GM18858 (cell line): Measurements from ENCODE around the gene GM2A.

Source experiments
- ATAC-seq: cut with Tn5 transposase; IDR thresholded peaks from one replicate; pipeline ENCODE4 v1.9.1; 2021; ENCODE audit not compliant: unreplicated experiment

GM2A gene

GRCh38 chr5:151252762-151253604 is at the start of gene GM2A:
Gene GM2A (plus strand): TSS chr5:151253185. CDS start chr5:151253217, 32 bp downstream.
- ATAC-seq, result peak; percentile 67

DNA sequence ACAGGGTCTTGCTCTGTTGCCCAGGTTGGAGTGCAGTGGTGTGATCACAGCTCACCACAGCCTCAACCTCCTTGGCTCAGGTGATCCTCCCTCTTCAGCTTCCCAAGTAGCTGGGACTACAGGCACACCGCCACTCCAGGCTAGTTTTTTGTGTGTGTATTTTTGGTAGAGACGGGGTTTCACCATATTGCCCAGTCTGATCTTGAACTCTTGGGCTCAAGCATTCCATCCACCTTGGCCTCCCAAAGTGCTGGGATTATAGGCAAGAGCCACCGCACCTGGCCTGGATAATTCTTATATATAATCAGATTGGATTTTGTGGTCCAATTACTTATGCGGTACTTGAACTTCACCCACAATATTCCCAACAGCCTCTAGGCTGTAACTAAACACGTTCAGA is 48.9 kb upstream of the GM2A start:
- no peak for ATAC-seq

- no peak for ATAC-seq
Observed at GRCh38 chr5:151205411-151205810, 47.6 kb upstream of the GM2A start.

DNA sequence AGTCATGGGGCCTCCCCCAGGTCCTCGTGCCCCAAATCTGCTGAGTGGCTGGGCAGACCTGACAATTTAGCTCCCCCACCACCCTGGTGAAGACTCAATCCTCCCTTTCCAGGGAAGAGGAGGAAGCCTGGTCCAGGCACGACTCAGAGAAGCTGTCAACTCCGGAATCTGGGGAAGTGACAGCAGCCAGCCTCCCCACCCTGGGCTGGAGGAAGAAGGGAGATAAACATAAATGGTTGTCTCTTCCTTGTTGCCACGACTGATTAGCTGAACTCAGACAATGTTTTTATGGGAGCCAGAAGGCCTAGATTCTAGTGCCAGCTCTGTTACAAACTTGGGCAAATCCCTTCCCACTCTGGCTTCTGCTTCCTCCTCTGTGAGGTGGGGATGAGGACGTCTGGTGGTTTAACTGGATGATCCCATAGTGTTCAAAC is 44.5 kb upstream of the GM2A start:
- ATAC-seq, result no peak

DNA sequence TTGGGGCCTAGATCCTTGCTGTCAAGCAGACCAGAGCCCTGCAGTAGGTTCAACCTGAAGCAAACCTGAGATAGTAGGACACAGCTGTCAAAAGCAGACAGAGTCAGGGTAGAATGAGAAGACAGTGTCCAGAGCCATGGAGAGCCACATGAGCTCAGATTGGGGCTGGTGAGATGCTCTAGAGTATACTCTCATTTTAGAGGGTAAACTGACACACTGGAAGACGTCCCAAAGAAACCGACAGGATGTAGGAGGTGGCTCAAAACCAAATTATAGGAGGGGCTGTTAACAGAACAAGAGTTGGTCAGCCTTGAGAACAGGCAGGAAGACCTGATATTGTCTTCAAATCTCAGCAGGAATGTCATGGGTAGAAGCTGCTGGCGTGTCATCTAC is 40.6 kb upstream of the GM2A start:
- no peak for ATAC-seq

- ATAC-seq, result peak; percentile 80
Observed at GRCh38 chr5:151213803-151214613, 39.0 kb upstream of the GM2A start.

- ATAC-seq, result peak; percentile 35
Observed at GRCh38 chr5:151214614-151215545, 38.1 kb upstream of the GM2A start.

DNA sequence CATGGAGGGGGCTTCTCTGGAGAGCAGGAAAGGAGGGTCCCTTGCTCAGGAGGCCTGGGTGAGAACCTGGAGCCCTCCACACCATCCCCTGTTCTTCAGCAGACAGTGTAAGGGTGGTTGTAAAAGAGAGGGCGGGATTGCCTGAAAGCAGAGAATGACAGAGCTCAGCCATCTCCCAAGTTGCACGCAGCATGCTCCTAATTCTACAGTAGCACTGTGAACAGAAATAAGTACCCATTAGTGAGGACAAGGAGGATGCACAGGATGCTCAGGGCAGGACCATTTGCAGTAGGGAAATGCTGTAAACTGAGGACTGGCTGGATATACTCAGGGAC is 37.5 kb upstream of the GM2A start:
- ATAC-seq, result no peak

DNA sequence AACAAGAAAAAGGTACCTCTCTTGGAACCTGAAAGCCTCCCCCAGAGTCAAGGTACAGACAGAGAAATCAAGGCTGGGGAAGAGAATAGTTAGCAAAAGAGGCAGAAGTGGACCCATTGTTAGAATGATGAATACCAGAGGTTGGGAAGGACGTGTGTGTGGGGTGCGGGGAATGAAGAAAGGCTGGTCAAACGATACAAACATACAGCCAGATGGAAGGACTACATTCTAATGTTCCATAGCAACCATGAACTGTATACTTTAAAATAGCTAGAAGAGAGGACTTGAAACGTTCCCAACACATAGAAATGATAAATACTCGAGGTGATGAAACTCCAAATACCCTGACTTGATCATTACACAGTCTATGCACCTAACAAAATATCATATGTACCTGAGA is 36.2 kb upstream of the GM2A start:
- ATAC-seq, result no peak

- no peak for ATAC-seq
Observed at GRCh38 chr5:151218177-151218576, 34.8 kb upstream of the GM2A start.

GRCh38 chr5:151219138-151219537 is 33.8 kb upstream of the GM2A start:
- ATAC-seq, result no peak

GRCh38 chr5:151219789-151220188 is 33.2 kb upstream of the GM2A start:
- no peak for ATAC-seq

DNA sequence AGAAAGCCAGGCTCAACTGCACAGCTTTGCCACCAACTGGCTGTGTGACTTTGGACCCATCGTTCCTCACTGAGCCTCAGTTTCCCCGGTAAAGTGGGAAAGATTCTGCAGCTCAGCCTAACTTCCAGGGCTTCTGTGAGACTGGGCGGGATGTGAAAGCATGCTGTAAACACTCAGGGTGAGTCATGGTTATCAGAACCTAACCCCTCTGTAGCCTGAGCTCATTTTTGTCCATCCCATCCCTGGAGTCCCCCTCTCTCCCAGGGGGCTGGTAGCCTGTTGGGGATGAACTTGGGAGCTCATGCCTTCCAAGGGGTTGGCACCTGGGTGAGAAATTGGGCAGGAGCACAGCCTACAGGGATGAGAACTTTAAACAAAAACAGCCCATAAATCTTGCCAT is 31.4 kb upstream of the GM2A start:
- ATAC-seq, result no peak

- no peak for ATAC-seq
Observed at GRCh38 chr5:151222054-151222789, 30.8 kb upstream of the GM2A start.

- peak; percentile 67 for ATAC-seq
Observed at GRCh38 chr5:151222790-151223446, 30.1 kb upstream of the GM2A start.

DNA sequence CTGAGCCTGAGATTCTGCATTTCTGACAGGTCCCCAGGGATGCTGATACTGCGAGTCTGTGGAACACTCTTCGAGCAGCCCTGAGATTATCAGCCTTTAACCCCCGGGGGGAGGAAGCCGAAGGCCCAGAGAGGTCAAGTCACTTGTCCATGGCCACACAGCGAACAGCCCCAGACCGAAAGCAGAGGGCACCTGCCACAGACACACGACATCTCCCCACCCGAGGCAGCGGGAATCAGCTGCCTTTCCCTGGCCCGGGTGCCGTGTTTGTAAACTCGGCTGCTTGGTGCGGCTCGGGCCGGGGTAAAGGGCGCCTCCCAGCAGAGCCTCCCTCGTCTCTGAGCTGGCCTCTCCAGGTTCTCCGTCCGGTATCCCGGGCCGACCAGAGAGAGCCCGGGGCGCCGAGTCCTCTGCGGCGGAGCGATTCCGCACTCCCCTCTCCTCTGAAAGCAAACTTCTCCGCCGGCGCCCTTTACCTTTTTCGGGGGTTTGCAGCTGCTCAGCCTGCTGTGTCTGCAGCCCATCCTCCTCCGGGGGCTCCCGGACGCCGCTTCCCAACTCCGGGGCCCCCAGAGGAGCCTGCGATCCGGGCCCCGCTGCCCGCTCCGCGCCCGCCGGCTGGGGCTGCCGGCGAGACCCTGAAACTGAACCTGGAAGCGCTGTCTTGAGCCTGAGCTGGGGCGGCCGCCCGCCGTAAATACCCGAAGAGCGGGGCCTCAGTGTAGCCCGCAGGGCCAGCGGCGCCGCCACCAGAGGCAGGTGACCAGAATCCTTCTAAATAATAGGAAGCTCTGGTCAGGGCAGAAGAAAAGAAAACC is 29.3 kb upstream of the GM2A start, which contains the start of gene CCDC69:
Gene CCDC69 (minus strand): TSS at position 646 of the 818 bp plus-strand sequence. CDS start 122 bp downstream, at position 524.
- ATAC-seq, result peak; percentile 53

- ATAC-seq, result peak; percentile 34
Observed at GRCh38 chr5:151224372-151224771, 28.6 kb upstream of the GM2A start.

- no peak for ATAC-seq
Observed at GRCh38 chr5:151225071-151225470, 27.9 kb upstream of the GM2A start.

DNA sequence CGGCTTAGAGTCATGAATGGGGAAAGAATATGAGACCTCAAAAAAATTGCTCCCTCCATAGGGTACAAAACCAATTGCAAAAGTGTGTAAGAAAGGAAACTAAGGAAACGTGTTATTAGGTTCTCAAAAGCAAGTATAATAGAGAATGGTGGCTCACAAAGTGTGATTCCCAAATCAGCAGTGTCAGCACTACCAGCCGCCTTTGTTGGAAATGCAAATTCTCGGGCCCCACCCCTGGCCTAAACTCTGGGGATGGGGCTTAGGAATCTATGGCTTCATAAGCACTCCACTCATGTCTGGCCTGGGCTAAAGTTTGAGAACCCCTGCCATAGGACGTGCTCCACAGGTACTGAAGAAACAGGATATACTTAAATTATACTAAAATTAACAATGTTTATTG is 27.5 kb upstream of the GM2A start:
- no peak for ATAC-seq
